GM19468 (cell line): ENCODE measurements around the gene EIF2S3.

Source experiments
- ATAC-seq: cut with Tn5 transposase; IDR thresholded peaks from one replicate; pipeline ENCODE4 v1.9.1; 2021; ENCODE audit warnings: mild to moderate bottlenecking, moderate library complexity, moderate number of reproducible peaks; ENCODE audit not compliant: unreplicated experiment; ENCODE audit errors: extremely low read depth

The EIF2S3 gene

DNA sequence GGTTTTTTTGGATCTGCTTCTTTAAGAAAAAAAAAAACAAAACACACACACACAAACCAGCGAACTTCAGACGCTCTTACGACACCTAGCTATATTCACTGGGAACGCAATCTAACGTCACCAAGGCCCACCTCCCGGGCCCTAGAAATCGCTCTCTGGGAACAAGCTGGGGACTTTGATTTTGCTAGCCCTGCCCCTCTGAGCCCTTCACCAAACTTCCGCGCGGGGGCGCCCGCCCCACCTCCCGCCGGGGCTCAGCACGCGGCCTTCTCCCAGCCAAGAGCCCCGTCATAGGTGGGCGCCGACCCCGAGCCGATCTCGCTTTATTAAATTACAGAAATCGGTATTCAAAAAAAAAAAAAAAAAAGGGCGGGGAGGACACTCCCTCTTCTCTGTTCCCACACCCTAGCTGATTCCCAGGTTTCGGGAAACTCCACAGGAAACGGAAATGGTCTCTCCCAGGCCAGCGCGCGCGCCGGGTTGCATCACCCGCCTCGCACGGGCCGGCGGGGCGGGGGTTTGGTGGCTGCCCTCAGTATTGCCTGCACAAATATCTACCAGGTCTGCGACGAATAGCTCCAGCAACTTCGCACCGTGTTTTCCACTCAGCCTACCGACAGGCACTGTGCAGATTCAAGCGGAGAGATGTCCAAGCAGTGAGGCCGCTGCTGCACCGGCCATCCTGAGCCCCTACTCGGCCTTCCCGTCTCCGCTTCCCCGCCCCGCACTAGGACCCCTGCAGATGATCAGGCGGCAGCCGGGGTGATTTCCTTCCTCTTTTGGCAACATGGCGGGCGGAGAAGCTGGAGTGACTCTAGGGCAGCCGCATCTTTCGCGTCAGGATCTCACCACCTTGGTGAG lies at the start of gene EIF2S3:
Gene EIF2S3, plus strand, starts transcription at position 775 of the 861 bp plus-strand sequence. Its CDS starts 13 bp downstream, at position 788.
- peak; percentile 87 for ATAC-seq

- no peak for ATAC-seq
Observed at GRCh38 chrX:24005028-24005427, 49.7 kb upstream of the EIF2S3 start.

GRCh38 chrX:24005867-24006266 lies 48.9 kb upstream of the EIF2S3 start:
- no peak for ATAC-seq

DNA sequence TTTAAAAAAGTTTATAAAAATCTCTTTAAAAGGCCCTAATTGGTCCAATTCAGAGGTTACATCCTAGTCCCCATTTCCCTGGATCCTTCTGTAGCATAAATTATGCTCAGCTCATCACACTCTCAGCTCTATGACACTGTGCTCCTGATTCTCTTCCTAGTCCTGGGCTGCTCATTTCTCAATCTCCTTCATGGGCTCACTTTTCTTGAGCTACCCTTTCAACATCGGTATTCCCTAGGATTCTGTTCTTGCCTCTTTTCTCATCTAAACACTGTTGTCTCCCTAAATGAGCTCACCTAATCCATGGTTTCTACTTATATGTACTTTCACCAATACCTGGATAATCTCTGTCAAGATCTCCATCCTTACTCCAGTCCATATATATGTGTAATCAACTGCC lies 42.5 kb upstream of the EIF2S3 start:
- ATAC-seq, result no peak

DNA sequence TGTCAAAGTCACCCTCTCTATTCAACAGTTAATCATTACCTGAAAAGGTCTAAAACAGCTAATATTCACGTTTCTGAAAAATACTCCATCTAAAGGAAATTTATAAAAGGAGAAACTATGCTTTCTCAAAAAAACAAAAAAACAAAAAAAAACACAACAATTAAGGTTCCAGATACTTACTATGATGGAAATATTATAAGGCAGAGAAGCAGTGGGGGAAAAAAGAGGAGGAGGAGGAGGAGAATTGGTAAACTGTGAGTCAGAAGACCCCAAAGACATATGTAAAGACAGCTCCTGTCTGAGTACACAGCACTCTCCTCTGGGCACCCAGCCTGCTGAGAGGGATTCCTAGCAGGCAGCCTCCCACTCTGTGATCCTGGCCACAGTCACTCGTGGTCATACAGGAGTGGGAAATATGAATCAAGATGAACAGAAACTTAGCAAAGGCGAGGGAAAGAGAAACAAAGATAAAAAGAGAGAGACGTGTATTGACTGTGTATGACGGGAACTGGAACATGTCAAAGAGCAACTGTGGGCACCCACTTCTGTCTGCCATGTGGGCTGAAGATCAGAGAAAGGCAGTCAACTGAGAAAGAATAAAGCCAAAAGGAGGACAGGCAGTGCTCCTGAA lies 40.3 kb upstream of the EIF2S3 start:
- ATAC-seq, result peak; percentile 36

DNA sequence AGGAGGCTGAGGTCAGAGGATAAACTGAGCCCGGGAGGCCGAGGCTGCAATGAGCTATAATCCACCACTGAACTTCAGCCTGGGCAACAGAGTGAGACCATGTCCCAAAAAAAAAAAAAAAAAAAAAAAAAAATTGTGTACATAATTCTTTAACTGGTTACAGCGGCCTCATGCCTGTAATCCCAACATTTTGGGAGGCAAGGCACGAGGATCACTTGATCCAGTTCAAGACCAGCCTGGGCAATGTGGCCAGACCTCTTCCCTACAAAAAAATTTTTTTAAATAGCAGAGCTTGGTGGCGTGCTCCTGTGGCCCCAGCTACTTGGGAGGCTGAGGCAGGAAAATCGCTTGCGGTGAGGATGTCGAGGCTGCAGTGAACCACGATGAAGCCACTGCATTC lies 37.1 kb upstream of the EIF2S3 start:
- ATAC-seq, result no peak

DNA sequence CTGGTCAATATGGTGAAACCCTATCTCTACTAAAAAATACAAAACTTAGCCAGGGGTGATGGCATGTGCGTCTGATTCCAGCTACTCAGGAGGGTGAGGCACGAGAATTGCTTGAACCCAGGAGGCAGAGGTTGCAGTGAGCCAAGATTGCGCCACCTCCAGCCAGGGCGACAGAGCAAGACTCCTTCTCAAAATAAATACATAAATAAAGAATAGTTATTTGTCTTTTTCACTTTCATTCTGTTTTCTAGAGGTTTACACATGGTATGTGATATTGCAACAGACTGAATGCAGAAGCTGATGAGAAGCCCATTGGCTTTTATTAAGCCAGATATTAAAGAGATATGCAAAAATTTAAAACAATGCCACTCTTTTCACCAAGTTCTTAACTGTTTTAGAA lies 35.9 kb upstream of the EIF2S3 start:
- no peak for ATAC-seq

GRCh38 chrX:24019448-24019847 lies 35.3 kb upstream of the EIF2S3 start:
- ATAC-seq, result no peak

DNA sequence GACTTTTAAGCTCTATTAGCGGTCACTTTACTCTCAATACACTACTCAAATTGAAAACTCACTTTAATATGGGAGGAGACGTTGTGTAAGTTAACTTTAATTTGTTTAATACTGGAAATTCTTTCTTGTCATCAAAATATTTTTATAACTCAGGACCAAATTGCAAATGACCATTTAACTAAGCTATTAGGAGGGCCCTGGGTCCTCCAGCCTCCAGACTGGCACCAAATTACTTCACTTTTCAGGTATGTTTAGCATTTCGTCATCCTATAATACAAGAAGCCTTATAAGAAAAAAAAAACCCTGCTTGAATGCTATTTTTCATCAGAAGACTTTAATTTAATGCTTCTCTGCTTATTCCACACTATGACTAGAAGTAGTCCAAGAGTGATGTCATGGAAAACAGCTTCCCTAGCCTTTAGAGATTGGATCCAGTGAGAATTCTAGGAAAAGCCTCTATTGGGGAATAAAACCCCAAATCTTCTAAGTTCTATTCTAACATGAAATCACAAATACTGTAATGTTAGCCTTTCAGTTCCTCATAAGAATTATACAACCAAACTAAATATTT lies 34.4 kb upstream of the EIF2S3 start:
- no peak for ATAC-seq

GRCh38 chrX:24023544-24023943 lies 31.2 kb upstream of the EIF2S3 start:
- no peak for ATAC-seq

DNA sequence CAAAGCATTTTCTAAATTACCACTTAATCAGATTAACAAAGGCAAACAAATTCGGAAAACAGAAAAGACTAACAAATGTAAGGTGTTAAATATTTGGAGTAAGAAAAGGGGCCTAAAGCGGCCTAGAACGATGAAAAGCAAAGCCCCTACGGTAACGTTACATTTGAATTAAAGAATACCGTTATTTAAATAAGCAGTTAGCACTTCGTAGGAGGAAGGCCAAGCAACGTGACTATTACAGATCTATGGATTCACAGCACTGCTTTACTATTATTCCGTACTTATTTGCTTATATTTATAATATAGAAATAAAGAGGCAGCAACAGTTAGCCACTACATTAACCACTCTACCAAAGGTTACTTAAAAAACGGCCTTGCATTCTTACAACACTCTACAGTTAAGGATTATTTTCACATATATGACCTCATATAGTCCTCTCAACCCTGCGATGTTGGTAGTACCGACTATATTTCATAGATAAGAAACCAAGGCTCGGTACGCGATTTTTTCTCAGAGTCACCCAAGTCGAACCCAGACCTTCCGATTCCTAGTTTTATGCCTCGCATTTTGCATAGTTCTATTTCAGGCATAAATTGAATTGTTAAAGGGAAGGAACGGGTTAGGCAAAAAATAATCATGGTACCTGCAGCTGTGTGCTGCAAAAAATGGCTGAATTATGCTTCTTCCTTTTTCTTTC lies 30.6 kb upstream of the EIF2S3 start:
- no peak for ATAC-seq

- peak; percentile 86 for ATAC-seq
Observed at GRCh38 chrX:24024819-24025740, 29.7 kb upstream of the EIF2S3 start.

GRCh38 chrX:24025741-24026403 lies 28.9 kb upstream of the EIF2S3 start:
- ATAC-seq, result no peak

DNA sequence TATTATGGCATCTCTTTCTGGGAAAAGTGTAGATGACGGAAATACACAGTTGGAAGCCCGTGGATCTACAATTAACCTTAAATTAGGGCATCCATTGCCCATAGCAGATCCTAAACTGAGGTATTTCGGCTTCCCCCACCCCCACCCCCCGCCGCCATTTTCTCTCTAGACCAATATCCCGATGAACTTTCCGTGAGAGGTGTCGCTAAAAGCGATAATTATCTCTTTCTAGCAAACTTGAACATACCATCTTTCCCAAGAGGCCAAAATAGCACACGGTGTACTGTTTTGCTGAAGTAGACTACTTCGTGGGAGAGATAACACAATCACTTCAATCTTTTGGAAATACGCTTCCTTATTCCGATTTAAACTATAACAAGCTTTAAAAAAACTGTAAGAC lies 28.3 kb upstream of the EIF2S3 start:
- ATAC-seq, result no peak

DNA sequence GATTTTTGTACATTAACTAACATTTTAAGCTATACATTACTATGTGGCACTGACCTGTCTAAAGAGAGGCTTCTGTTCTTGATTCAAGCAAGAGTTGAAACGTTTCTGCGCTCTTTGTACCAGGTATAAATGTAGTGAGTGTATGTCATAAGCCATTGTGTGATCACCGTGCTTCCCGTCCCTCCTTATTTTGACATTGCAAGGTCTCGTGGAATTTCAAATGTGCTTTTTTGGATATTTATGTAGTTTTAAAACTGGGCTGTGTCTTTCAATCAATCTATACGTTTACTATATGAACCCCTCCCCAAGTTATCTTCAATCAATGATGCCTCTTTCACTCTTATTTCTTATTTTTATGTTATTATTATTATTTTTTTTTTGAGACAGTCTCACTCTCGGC lies 27.7 kb upstream of the EIF2S3 start, which contains the start of gene KLHL15:
Gene KLHL15, minus strand, starts transcription at position 101 of the 400 bp plus-strand sequence. CDS start 20,493 bp downstream, outside the sequence.
- no peak for ATAC-seq

DNA sequence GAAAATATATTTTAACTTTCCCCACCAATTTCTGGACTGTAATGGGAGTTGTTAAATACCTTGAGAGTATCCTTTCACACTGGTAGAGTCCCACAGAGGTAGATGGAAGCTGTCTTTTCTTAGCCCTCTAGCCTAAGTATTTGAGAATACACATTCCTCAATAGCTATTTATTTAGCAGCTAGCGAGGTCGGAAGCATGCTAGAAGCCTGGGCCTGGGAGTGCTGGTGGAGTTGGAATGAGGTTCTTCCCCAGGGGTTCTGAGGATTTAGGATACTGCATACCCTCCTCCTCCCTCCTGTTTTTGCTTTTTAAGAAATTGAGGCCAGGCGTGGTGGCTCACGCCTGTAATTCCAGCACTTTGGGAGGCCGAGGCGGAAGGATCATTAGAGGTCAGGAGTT lies 26.8 kb upstream of the EIF2S3 start:
- ATAC-seq, result no peak

GRCh38 chrX:24030597-24030996 lies 24.2 kb upstream of the EIF2S3 start:
- ATAC-seq, result no peak

DNA sequence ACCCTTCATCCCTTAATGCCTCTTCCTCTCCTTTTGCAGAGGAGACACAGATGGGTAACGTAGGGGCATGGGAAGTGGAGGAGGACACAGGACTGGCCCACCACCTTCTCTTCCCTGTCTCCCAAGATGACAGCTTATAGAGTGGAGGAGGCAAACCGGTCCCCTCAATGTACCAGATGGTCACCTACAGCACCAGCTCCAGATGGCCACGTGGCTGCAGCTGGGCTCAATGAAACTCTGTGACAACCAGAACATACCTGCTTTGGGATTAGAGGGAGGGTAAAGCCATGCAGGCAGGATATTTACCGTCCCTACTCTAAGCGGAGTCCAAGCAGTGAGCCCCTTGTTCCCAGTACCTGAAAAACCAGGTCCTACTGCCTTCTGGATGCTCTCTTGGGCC lies 20.3 kb upstream of the EIF2S3 start:
- ATAC-seq, result no peak

DNA sequence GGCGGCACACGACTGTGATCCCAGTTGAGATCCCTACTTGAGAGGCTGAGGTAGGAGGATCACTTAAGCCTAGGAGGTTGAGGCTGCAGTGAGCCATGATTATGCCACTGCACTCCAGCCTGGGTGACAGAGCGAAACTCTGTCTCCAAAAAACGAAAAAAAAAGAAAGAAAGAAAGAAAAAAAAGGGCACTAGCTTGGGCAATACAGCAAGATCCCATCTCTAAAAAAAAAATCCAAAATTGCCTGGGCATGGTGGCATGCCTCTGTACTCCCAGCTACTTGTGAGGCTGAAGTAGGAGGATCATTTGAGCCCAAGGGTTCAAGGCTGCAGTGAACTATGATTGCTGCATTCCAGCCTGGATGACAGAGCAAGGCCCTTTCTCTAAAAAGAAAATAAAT lies 17.0 kb upstream of the EIF2S3 start:
- ATAC-seq, result no peak
